Erythroblast (primary cell): ENCODE data around the gene SMIM29.

ENCODE experiments used
- DNase-seq, 2 experiments: peaks; one replicate each; lab custom pipeline; 2025; lab: John Stamatoyannopoulos, UW
- GATA1 ChIP-seq: IDR thresholded peaks from 2 replicates; pipeline ENCODE4 v1.6.1; 2011; ENCODE audit warnings: low read depth, mild to moderate bottlenecking, control low read depth, low read length, moderate library complexity
- POLR2A ChIP-seq: IDR thresholded peaks from 2 replicates; pipeline ENCODE4 v1.6.1; 2011; ENCODE audit warnings: mild to moderate bottlenecking, low read length

Gene SMIM29

GRCh38 chr6:34240329-34241248 is 8.2 kb downstream of the SMIM29 start:
- TF ChIP-seq GATA1 = no peak
- DNase-seq = peak; percentile 22 to 37

- TF ChIP-seq GATA1 = no peak
- no peak for TF ChIP-seq POLR2A
- DNase-seq = no peak
Observed at GRCh38 chr6:34239893-34240292, 8.9 kb downstream of the SMIM29 start.

- TF ChIP-seq GATA1 (no peak), POLR2A (no peak)
- peak; percentile 39 to 44 for DNase-seq
Observed at GRCh38 chr6:34239500-34239825, 9.3 kb downstream of the SMIM29 start.

- no peak for TF ChIP-seq POLR2A
- TF ChIP-seq GATA1 = no peak
- peak in 1 of 2 experiments; percentile 42 for DNase-seq
Observed at GRCh38 chr6:34238585-34239499, 10.0 kb downstream of the SMIM29 start.

- TF ChIP-seq POLR2A (peak; percentile 33), GATA1 (no peak)
- peak; percentile 89 for DNase-seq
Observed at GRCh38 chr6:34237722-34238584, 10.9 kb downstream of the SMIM29 start.

GRCh38 chr6:34237316-34237721 is 11.5 kb downstream of the SMIM29 start:
- TF ChIP-seq GATA1 (no peak), POLR2A (no peak)
- peak; percentile 66 to 80 for DNase-seq

GRCh38 chr6:34236443-34237315 is 12.1 kb downstream of the SMIM29 start, which contains the start of gene HMGA1:
Gene HMGA1 (plus strand): TSS chr6:34236873. CDS start chr6:34240781, 3,908 bp downstream.
- no peak for TF ChIP-seq GATA1
- peak; percentile 96 for TF ChIP-seq POLR2A
- DNase-seq = peak; percentile 96 to 97

- TF ChIP-seq GATA1 (no peak), POLR2A (no peak)
- peak; percentile 87 to 89 for DNase-seq
Observed at GRCh38 chr6:34236131-34236442, 12.7 kb downstream of the SMIM29 start.

- no peak for TF ChIP-seq POLR2A
- no peak for TF ChIP-seq GATA1
- DNase-seq = peak; percentile 87 to 90
Observed at GRCh38 chr6:34235307-34236130, 13.3 kb downstream of the SMIM29 start.

- TF ChIP-seq GATA1 = no peak
- no peak for TF ChIP-seq POLR2A
Observed at GRCh38 chr6:34234667-34235306, 14.0 kb downstream of the SMIM29 start.

GRCh38 chr6:34233867-34234266 is 14.9 kb downstream of the SMIM29 start:
- TF ChIP-seq GATA1 = no peak
- no peak for DNase-seq

More at GRCh38 chr6:34234667-34235306, 14.0 kb downstream of the SMIM29 start:
- DNase-seq = no peak

GRCh38 chr6:34232901-34233300 is 15.9 kb downstream of the SMIM29 start:
- no peak for DNase-seq
- TF ChIP-seq POLR2A (no peak), GATA1 (no peak)
